GM21528 (cell line): ENCODE data around the gene CRYAA.
"Not testable (repeated sequence)": the region's sequence is repeated elsewhere in the genome, so short reads cannot be mapped to it uniquely, and the experiment has no call there.

Experiments
- ATAC-seq: cut with Tn5 transposase; IDR thresholded peaks from one replicate; pipeline ENCODE4 v1.9.1; 2021; ENCODE audit warnings: mild to moderate bottlenecking, moderate library complexity; ENCODE audit not compliant: unreplicated experiment, low FRiP score

The CRYAA gene

DNA sequence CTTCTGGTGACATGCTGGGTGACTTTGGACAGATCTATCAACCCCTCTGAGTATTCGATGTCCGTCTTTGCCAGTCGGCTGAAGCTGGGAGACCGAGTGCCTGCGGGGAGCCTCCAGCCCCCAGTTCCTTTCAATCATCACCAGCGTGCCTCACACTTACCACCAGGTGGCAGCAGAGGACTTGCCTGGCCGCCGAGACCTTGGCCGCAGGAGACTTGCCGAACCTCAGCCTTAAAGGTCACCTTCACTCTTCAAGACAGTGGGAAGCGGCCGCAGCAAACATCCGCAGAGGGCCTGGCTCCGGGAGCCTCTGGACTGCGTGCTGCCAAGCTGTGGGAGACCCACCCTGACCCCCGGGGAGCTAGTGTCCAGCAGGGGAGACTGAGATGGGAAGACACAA, 7.8 kb downstream of the CRYAA start:
- ATAC-seq, result not testable (repeated sequence)

DNA sequence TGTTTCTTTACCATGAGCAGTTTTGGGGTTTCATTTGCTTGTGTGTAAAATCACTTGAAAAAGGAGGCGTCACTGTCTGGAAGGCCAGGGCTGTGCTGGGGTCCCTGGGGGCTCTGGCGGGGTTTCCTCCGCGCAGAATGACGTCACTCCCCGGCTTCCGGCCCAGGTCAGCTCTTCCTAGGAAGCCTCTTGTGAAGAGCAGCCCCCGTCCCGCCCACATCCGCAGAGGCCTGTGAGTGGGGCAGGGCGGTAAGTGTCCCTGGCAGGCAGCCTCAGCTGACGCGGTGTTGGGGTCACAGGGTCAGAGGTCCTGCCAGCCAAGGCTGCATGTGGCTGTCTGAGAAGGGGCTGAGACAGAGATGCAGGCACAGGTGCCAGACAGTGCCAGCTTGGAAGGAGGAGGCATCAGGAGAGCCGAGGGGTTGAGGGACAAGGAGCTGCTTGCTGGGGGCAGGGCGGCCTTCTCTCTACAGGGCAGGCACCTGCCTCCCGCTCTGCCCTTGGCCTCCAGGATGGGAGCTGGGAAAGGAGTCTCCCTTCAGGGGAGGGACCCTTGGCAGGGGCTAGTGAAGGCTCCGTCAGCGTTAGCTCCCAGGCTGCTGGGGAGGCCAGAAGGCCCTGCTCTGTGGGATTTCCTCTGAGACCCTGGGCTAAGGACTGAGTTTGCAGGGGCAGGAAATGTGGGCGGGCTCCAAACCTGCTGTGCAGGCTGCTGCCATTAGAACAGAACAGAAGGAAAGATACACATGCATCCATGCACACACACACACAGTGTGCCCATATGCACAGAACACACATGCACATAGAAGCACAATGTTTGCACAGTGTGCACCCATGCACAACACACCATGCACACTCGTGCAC, 8.5 kb downstream of the CRYAA start:
- ATAC-seq, result not testable (repeated sequence)

DNA sequence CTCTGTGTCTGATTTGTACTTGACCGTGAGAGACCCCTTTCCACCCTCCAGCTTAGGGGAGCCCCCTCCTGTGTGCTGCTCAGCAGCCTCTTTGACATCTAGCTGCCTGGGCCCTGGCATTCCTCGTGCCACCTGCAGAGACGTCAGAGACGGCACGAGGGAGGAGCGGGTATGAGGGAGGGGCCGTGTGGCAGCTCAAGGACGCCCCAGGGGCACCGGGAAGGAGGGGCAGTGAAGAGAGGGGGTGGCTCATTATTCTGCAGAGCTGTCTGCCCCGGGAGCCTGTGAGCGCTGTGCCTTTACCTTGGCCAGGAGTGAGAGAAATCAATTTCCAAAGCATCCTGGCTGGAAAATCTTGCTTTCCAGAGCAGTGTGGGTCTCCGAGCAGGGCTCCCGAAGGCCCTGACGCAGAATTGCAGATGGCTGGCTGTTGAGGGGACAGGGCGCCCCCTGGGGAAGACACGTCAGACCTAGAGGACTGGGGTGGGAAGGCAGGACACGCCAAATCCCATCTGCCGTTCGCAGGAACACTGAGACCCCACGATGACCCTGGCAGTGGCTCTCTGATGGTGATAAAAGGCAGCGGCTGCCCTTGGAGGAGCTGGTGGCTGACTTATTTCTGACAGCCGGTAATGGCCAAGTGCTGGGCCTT, 9.5 kb downstream of the CRYAA start:
- ATAC-seq, result not testable (repeated sequence)

DNA sequence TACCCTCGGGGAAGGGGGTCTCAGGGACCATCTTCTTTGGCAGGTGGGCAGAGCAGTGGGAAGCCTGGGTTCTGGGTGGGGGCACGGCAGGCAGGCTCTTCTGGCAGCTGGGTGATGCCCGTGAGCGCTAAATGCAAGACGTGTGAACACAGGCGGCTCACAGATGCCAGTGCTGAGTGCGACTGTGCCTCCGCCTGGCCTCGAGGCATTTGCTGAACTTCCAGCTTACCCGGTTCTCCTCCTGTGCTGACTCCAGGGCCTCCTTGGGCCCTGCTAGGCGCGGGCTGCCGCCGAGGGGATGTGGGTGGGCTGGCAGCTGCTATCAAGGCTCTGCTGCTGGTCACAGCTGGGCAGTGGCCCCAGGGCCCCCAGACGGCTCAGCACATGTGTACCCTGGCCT, 12.2 kb downstream of the CRYAA start:
- ATAC-seq, result not testable (repeated sequence)

DNA sequence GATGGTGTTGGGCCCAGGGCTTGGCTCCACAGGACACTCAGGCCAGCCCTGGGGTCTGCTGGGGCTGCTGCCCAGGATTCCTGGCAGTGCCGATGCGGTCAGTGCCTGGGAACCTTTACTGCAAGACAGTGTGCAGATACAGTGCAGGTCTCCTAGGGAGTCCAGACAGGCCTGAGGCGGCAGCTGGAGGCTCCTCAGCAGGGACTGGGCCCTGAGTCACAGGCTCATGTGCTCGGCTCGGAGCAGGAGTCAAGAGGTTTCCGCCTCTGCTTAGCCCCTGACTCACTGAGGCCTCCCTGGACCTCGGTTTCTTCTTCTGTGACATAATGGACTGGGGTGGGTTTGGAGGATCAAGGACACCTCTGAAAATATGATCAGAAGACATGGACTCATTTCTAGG, 18.5 kb downstream of the CRYAA start:
- ATAC-seq, result not testable (repeated sequence)

DNA sequence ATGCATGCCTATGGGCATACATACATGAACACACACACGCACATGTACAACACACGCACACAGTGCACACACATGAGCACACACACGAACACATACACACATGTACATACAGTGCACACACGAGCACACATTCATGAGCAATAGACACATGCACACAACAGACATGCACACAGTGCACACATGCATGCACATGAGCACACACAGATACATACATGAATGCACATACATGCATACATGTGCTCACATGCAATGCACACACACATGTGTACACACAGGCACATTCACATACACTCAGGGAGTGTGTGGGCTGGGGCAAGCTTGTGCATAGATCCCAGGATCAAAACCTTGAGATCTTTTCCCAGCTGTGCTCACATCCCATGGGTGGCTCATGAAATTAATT, 18.9 kb downstream of the CRYAA start:
- no peak for ATAC-seq

DNA sequence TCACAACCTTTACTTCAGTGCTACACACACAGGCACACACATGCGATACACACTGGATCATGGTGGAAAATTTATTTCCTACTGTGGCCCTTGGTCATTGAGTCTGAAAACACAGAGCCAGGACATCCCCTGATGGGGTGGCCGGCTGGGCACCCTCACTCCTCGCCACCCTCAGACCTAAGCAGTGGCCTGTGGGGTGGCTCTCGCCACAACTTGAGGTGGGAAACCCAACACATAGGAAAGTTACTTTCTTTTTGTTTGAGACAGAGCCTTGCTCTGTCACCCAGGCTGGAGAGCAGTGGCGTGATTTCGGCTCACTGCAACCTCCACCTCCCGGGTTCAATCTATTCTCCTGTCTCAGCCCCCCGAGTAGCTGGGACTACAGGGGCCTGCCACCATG, 19.4 kb downstream of the CRYAA start:
- no peak for ATAC-seq

DNA sequence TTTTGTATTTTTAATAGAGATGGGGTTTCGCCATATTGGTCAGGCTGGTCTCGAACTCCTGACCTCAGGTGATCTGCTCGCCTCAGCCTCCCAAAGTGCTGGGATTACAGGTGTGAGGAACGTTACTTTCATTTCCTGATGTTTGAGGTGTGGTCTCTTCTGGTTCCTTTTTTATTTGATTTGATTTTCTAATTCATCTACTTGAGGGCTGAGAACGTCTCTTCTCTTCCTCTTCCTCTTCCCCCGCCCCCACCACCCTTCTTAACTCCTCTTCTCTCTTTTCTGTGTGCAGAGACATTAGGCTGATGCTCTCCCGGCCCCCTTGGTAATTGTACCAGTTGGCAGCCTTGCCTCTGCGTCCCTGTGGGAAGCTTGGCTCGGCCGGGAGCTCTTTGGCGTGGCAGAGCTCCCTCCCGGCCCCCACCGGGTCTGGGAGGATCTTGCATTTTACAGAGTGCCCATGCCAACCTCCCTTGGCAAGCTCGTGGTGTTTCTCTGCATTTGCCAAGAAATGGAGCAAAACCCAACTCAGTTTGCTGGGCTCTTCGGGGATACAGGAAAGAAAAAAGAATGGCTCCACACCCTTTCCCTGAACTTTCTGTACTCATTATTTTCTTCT, 19.9 kb downstream of the CRYAA start:
- ATAC-seq, result no peak

DNA sequence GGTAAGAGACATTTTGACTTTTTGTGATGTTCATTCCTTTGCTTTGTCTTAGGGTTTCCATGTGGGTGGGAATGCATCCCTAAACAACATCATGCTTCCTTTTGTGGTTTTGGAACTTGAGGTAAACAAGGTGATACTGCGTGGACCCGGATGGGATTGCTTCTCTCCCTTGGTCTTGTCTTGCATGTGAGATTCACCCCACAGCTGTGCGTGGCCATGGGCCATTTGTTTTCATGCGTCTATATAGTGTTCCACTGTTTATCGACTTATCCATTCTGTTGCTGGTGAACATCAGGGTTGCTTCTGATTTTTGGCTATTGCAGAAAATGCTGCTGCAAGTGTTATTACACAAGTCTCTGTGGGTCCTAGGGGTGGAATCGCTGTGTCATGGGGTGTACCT, 21.1 kb downstream of the CRYAA start:
- ATAC-seq, result no peak

DNA sequence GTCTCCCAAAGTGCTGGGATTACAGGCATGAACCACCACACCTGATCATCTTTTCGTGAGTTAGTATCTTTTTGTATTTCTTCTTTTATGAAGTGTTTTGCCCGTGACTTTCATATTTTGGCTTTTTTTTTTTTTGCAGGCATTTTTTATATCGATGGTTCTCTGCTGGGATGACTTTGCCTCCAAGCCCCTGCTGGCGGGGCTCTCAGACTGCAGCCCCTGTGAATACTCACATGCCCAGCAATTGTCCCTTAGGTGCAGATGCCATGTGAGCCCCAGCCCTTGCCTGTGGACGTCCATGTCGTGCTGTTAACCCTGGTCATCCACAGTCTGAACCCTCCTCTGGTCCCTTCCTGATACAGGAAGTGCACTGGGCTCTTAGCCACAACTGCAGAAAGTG, 21.7 kb downstream of the CRYAA start:
- no peak for ATAC-seq

DNA sequence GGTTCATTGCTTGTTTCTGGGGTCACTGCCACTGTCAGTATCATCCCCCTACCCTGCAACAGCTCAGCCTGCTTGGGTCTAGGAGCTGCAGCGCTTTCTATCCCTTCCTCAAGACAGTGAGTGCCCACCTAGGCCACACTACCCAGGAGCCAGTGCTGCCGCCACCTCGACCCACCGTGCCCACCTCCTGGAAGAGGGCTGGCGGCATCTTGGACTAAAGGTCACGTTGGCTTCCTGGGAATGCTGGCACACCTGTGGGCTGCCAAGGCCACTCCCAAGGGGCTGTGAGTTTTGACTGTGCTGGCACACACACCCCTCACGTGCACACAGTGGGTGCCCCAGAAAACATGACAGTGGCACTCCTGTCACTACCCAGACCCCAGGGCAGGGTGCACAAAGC, 22.1 kb downstream of the CRYAA start:
- no peak for ATAC-seq

DNA sequence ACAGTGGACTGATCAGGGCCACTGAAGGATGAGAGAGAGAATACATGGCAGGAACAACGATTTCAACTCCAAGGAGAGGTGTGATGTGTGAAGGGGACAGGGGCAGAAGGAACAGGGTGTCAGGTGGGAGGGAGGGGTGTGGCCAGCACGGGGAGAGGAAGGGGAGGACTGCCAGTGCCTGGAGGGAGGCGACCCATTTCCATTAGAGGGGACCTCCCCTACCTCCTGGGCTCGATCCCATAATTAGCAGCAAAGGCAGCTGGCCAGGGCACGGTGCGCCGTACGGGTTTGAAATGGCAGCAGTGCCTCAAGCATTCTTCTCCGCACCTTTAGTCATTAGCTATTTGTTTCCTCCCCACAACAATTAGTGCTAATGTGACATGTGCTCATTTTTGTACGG, 22.7 kb downstream of the CRYAA start:
- ATAC-seq, result no peak

DNA sequence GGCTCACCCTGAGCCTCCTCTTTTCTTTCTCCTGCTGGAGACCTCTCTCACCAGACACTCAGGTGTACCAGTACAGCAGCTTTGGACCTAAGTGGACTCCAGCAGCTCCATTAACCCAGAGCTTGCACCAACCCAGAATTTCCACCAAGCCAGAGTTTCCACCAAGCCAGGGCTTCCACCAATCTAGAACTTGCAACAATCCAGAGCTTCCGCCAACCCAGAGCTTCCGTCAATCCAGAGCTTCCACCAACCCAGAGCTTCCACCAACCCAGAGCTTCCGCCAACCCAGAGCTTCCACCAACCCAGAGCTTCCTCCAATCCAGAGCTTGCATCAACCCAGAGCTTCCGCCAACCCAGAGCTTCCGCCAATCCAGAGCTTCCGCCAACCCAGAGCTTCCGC, 23.2 kb downstream of the CRYAA start:
- ATAC-seq, result no peak

DNA sequence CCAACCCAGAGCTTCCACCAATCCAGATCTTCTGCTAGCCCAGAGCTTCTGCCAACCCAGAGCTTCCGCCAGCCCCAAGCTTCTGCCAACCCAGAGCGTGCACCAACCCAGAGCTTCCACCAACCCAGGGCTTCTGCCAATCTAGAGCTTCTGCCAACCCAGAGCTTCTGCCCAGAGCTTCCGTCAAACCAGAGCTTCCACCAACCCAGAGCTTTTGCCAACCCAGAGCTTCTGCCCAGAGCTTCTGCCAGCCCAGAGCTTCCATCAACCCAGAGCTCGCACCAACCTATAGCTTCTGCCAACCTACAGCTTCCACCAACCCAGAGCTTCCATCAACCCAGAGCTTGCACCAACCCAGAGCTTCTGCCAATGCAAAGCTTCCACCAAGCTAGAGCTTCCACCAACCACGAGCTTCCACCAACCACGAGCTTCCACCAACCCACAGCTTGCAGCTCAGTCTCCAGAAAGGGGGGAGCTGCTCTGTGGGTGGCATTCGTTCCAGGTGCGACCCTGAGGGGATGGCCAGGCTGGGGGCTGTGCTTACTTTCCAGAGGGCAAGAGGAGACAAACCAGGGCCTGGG, 23.8 kb downstream of the CRYAA start:
- no peak for ATAC-seq

DNA sequence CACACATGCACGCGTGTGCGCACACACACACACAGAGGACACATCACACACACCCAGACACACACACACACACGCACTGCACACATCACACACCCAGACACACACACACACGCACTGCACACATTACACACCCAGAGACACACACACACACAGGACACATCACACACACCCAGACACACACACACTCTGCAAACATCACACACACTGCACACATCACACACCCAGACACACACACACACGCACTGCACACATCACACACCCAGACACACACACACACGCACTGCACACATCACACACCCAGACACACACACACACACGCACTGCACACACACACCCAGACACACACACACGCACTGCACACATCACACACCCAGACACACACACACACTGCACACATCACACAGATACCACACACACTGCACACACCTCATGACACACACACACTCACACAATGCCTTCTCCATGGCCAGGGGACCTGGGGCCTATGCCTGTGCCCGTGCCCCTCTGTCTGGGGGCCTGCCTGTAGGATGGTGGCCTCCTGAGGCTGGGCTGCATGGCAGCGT, 24.4 kb downstream of the CRYAA start:
- ATAC-seq, result no peak

DNA sequence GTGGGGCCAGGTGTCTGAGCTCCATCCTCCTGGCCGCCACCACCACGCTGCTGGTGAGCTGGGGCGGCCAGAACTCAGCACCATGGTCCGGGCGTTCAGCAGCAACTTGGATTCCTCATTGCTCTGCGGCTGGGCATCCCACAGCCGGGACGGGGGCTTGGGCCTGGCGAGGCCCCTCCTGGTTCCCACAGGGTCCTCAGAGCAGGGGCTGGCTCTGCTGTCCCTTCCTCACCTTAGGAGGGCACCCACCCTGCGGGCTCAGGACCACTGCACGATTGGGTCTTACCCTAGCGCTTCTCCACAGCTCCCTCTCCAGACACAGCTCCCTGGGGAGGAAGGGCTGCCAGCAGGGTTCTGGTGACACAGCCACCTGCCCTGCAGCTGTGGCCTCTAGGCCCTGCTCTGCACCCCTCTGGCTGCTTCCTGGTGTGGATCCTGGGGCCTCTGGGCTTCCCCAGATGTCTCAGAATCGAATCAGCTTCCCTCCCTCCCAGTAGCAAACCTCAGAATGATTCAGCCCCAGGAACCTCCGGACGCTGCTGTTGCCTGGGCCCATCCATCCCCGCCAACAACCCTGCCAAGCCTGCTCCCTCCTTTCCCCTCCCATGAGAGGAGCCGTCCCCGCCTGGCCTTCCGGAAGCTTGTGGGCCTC, 25.0 kb downstream of the CRYAA start:
- no peak for ATAC-seq

DNA sequence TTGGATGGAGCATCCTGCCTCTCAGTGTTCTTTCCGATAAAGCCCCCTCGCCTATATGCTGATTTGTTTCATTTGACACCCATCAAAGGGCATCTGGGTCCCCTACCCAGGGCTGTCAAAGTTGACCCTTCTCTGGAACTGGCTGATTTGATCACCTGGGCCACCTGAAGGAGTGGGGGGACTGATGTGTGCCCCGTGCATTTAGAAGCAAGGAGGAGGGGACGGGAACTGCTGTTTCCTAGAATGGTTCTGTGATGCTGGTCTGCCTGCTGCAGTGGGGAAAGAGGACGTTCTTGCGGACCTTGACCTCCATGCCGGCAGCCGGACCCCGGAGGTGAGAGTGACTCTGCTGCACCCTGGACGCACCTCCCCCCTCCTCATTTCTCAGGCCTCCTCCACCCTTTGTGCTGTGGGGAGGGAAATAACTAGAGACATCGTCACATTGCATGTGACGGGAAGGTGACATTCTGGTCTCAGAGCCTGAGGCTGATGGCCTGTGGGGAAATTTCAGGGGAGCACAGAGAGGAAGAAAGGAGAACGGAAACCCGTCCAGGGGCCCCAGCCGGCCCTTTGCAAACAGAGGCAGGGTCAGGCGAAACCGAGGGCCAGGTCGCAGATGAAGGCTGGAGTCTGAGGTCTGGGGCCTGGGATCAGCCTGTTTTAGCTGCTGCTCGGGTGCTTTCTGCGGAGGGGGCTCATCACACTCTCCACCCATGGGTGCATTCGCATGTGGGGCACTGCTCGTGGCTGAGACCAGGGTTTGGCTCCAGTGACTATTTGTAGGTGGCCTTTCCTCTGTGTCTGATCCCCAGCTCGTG, 25.7 kb downstream of the CRYAA start:
- ATAC-seq, result no peak

DNA sequence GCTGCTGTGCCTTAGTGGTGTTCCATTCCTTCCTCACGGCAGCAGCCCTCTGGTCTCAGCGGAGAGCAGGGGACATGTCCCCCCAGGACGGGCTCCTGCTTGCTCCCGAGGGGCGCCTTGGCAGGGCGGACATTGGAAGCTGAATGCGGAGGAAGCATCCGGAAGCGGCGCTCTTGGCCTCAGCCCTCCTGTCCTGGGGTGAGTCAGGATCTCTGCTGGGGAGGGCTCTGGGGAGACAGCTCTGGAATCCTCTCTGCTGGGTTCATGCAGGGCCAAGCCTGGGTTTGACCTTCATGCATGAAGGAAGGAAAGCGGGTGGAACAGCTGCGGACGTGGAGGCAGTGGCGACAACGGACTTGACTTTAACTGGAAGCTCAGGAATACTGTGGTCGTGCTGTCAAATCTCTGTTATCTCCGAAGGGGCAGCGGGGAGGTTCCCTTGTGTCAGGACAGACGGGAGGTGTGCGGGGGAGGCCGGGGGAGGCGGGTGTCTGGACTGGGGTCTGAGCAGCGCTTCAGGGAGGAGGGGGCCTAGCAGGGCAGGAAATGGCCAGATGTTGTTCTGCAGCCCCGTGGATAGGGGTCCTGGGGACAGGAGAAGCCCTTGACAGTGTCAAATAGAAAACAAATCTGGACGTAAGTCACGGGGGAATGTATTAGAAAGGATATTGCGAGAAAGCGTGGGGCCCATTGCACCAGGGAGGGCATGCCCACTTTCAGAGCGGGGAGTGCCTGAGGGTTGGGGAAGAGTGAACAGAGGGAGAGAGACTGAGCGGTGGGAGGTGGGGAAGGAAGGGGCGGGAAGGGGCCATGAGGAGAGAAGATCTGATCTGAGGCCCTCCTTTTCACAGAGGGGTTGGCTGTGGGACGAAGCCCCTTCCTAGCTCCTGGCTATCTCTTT, 26.6 kb downstream of the CRYAA start:
- ATAC-seq, result no peak

DNA sequence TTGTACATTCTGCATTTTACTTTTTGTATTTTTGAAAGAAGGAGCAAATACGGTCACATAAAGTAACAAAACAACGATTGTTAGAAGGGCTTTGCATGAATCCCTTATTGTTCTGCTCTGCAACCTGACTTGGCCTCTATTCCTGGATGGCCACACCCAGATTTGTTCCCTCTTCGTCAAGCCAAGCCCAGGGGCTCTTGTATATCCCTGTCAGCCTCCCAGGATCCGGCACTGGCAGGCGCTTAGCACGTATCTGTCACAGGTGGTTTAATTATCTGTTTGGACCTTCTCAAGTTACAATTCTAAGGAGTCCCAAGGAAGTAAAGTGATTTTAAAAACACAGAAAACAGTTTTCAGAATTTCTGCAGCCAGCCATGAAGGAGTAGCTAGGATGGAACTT, 28.0 kb downstream of the CRYAA start:
- ATAC-seq, result no peak
